IPS DF 4.7 (cell line): ENCODE results near the gene MYO5B.

Experiments
- DNase-seq: peaks from one replicate; pipeline ENCODE4 v3.0.0-alpha.2; 2013; ENCODE audit warnings: low spot score; ENCODE audit errors: extremely low read depth

The MYO5B gene

DNA sequence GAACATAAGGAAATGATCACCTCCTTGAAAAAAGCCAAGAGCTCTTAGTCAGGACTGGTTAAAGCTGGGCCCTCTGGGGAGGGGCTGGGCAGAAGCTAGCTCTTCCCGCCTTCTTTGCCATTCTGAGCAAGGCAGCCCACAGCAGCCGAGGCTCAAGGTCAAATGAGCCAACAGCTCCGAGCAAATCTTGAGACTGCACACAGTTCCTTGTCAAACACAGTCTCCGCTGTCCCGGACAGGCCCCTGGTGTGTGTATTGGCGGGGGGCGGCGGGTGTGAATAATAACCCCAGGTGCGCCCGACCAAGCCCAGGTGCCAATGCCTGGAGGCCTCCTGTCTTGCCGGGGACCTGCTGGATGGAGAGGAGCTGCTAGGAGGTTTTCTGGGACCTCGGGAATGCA is 335.2 kb downstream of the MYO5B start:
- DNase-seq: no peak

DNA sequence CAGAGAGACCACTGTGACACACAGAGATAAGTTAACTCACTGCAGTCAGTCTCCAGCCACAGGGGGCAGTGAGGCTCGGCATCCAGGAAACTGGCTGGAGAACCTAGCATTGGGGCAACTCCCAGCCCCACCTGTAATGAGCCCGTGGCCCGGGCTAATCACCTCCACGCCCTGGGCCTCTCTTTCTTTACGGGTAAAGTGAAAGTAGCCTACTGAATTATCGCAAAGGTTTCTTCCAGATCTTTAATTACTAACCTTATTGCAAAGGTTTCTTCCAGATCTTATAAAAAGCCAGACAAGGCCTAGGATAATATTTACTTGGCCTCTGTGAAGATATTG is 336.0 kb downstream of the MYO5B start:
- DNase-seq: no peak

DNA sequence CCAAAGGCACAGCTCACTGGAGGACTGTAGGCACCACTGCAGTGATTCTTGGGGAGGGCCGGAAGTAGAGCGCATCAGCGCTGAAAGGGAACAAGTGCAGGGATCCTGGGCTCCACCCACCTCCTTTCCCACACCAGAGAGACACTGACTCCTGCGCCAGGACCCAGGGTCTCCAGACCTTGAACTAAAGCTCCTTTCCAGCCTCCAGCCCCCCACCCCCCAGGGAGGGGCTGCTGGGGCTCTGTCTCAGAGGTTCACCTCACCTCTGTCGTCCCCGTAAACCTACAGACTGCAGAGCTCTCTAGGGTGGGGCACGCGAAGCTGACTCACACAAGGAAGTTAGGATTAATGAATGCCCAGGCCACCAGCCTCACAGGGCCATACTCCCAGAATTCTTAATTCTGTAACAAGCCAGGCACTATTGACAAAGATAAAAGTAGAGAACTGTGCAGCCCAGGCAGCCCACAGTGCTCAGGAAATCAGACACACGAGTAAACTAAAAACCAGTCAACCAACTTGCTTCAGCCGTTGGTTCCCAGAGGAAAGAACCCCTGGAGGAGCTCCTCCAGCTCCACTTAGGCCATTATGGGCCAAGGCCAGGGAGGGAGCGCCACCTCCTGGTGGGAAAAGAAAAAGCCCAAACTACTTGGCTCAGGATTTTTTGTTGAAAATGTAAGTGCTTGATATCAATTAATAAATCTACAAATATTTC is 336.5 kb downstream of the MYO5B start:
- peak; percentile 33 for DNase-seq

DNA sequence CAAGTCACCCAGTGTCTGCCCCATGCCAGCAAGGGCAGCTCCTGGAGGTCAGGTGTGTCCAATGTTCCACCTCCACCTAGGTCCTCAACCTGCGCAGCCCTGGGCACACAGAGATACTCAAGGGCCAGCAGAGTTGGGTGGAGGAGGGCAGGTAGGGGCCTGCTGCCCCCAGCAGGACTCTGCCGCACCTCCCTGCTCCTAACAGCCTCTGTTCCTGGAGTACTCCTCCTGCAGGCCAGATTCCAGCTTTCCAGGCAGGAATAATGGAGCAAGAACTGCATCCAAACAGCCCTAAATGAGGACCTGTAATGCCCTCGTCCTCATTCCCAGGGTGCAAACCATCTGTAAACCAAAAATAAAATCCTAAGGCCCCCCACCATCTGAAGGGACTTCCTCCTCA is 337.2 kb downstream of the MYO5B start:
- DNase-seq: no peak

DNA sequence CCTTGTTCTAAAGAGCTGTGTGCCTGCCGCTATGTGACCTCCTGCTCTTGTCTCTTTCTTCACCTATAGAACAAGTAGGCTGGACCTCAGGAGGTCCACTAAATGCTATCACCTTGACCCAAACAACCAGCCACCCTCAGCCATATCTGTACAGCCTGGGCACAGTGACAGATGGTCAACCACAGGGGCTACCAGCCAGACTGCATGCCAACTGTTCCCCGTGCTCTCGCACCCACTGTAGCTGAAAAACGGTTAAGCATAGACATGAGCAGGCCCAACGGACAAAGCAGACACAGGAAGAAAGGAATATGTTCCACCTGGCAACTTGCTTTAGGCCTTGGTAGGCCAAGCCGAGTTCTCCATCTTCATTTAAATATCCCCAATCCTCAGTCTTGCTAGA is 338.5 kb downstream of the MYO5B start:
- DNase-seq: no peak

DNA sequence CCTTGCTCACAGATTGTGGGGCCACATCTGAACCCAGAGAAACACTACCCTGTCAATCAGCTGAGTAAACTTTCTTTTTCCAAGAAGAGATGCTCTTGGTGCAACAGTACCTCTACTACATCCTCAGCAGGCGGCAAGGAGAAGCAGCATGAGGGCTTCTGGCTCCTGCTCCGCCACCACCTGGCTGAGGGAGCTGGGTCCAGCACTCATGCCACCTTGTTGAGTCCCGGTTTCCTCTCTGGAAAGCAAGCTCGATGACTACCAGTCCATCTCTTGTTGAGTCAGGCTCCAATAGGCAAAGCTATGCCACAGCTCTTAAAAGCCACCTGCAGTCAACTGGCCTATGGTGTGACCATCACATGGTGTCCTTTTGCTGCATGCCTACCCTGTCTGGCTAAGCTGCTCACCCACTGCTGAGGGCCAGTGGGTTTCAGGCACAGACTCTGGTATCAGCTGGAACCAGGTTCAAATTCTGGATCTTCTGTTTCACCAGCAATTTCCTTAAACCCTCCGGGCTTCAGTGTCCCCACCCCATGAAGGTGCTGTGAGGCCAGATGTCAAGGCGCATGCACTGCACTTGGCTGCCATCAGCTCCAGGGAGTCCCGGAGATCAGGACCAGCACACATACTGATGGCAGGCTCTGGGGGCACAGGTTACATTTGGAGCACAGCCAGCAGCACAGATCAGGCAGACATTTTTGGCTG is 339.1 kb downstream of the MYO5B start:
- no peak for DNase-seq

DNA sequence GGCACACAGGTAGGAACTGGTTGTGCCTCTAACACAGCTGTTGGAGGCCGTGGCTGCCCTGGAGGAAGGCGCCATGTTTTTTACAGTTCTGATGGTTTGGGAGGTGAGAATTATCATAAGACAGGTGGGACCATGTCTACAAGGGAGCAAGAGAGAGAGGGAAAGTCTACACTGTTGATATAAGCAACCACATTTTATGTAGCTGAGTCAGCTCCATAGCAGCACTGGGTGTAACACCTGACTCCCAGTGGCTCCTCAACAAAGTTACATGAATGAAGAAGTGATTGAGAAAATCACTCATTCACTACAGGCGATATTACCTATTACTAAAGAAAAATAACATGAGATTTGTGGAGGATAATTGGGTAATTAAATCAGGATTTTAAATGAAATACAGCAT is 340.3 kb downstream of the MYO5B start:
- no peak for DNase-seq

DNA sequence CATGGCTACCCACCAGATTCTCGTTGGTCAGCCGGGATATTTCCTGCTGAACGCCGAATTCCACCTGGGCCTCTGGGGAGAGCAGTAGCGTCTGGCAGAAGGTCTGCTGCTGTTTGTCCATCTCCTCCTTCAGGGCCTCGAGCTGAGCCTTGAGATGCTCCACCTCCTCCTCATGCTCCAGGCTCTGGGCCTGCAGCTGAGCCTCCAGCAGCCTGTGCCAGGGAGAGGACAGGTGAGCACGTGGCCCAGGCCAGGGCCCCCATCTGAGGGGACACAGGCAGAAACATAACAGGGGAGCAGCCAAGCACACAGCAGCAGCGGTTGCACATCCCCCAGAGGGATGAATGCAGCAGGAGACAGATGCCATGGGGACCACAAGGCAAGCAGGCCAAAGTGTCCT is 341.5 kb downstream of the MYO5B start:
- no peak for DNase-seq

DNA sequence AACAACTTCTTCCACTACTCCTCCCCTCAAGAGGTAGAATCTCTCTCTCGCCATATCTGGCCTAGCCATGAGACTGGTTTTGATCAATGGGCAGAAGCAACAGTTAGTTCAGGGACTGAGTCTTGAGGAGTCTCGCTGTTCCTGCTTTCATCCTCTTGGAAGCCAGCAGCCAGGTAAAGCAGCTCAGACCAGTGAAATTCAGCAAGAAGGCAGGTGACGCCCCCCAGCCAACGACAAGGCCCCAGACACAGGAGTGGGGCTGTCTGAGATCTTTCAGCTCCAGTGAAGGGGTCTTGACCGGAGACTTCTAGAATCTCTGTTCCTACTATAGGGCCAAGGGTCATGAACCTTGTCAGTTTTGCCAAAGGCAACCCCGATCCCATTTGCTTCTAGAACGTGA is 341.9 kb downstream of the MYO5B start:
- no peak for DNase-seq

DNA sequence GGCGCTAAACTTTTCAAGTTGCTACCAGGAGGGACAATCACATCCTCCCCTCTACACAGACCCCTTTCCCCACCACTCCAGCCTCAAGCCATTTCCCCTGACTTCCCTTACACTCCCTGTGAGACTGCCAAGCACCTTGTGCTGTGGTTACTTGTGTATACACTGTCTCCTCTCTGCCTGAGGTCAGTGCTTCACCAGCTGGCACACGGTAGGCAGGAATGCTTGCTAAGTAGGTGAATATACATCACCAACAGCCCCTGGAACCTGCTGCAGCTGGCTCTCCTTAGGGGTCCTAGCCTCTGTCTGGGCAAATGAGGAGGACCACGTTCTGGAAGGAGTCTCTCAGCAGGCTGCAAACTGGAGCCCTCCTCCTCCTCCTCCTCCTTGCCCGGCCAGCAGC is 343.3 kb downstream of the MYO5B start:
- DNase-seq: no peak

DNA sequence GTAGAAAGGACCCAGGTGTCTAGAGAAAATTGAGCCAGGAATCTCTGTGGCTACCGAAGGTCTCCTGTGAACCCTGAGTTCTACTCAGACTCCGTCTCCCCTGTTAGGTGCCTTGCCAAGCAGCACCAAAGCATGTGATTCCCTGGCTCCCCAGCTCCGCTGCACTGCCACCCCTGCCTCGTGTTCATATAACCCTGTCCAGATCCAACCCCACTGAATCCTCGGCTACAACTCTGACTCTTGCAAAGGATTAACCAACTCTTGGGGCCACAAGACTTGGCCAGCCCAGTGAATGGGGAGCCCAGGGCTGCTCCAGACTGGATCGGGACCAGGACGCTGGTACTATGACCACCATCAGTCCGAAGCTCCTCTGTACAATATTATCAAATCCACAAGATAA is 344.3 kb downstream of the MYO5B start:
- DNase-seq: no peak

DNA sequence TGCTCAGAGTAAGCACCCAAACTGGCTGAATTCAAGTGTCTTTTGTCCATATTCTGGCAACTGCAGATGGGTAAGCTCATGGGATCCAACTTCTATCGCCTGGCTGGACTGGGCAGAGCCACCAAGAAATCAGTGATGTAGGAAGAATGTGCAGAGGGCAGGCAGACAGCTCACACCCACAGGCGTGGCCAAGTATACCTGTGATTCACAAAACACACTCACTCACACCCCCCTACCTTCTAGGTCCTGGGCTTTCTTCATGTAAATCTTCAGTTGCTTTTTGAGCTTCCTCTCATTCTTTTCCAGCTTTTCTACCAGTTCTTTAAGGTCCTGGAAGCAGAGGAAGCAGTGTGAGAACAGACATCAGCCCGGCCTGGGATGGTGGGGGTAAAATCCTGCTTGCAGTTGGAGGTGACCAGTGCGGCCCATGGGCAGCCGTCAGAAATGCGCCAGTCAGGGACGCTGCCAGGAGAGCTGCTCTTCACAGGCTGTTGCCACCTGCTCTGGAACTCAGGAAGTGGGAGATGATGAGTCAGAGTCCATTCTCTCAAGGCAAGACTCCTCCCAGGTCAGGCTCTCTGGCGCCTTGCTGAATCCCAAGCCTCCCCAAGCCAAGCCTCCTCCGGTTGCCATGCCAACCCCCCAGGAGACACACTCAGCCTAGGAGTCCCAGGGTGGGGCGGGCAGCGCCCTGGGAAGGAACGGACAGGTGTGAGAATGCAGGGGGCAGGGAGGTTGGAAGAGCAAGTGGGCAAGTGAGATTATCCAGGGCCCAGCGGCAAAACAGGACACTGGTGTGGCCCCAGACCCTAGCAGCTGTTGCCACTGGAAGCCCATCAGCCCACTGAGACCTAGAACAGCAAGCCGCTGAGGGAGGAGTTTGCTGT is 345.4 kb downstream of the MYO5B start:
- peak; percentile 38 for DNase-seq

DNA sequence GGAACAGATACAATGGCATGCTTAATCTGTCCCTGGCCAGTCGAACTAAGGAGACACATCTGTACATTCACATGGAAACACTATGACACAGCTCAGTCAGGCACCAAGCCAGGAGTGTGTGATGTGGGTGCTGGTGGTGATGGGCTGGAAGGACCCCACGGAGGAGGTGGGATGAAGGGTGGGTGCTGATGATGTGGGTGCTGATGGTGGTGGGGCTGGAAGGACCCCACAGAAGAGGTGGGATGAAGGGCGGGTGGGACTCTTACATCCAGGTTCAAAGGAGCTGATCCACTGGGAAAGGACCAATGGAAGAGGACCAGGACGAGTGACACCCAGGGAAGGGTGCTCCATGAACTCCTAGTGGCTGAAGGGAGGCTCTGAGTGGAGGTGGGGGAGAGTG is 346.8 kb downstream of the MYO5B start:
- DNase-seq: no peak

DNA sequence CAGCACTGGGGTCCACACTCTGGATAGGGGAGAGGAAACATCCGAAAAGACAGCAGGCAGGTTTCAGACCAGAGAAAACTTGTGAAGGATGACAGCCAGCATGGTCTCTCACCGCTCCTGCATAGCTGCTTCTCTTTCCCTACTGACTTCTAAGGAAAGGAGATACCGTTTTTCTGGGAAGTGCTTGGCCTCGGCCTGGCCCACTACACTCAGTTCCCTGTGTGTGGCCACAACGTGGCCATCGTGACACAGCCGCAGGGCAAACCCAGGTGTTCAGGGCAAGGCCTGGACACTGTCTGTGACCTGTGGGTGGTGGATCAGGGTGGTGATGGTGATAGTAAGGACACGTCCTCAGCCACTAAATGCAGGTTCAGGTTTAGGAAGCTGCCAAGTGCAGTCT is 347.4 kb downstream of the MYO5B start:
- no peak for DNase-seq

DNA sequence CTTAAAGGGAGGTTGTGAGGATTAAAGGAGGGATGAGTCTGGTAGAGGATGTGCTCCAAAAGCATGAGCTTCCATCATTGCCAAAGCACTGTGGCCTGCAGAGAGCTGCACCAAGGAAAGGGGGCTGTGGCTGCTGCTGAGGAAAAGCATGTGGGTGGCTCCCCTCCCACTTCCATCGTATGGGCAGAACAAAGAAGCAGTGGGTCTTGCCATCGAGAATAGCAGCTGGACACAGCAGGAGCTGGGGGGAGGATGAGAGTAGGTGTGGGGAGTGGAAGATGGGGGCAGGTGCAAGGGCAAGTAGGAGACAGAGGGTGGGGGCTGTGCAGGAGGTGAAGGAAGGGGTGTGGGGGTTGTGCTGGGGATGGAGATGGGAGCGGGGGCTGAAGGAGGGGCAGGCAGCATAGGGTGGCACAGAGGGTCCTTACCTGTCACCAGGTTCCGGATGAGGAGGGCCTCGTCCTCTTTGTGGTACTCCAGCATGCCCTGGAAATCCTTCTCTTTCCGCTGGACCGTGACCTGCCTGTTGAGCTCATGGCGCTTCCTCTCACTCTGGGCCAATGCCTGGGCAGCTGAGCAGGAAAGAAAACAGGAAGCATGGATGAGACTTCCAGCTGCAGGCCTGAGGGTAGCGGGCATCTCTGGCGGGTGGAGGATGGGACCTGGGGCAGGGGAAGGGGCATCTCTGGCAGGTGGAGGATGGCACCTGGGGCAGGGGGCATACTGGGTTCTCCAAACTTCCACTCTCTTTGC is 348.1 kb downstream of the MYO5B start:
- DNase-seq: no peak

DNA sequence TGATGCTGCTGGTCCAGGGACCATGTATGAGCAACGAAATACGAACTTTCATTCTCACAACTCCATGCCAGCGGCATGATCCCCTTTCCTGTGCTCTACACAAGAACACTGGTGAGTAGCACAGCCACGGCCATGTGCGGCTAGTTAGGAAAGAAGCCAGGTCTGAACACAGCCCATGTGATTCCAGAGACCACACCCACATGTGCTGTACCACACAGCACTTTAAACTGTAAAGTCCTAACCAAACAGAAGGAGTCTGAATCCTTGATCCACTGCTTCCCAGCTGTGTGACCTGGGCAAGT is 348.6 kb downstream of the MYO5B start:
- DNase-seq: no peak

DNA sequence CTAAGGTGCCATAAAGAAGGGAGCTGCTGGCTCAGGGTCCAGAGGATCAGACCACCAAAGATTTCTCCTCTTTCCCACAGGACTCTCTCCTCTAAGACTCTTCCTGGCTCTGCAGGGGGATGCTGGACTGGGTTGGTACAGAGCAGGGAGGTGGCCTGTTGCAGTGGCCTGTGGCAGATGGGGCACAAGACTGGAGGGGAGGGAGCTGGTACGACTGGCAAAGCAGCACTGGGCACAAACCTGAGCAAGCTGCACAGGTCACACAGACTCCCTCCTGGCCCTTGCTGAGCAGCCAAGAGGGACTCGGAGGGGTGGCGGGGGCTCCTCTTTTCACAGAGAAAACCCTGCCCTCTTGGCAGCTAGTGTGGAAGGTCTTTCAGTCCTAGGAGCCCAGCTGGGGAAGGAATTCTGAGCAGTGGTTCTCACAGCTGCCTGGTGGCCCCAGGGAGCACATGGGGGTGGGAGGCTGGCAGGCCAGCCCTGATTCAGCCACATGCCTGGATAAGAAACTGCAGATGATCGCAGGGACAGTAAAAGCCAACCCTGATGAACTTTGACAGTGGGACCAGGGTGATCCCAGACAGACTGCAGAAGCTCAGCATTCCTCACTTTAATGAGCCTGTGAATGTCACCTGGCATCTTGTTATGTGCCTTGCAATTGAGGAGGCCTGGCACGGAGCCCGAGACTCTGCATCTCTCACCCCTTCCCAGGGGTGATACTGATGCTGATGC is 349.2 kb downstream of the MYO5B start:
- no peak for DNase-seq

DNA sequence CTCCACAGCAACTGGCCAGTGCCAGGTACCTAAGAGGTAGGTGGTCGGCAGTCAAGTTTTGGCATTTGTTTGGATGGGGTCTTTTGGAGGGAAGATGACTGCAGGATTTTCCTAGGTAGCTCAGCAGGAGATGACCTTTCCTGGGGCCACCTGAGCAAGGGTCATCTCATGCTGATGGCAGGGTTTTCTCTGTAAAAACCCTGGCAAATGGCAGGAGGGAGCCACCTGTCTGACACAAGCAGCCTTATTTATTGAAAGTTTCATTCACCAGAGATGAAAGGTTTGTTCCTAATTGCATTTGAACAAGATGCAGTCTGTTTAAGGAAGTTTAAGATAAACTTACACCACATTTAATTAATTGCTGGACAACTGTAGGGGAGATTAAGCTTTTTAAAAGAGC is 350.0 kb downstream of the MYO5B start:
- DNase-seq: no peak

DNA sequence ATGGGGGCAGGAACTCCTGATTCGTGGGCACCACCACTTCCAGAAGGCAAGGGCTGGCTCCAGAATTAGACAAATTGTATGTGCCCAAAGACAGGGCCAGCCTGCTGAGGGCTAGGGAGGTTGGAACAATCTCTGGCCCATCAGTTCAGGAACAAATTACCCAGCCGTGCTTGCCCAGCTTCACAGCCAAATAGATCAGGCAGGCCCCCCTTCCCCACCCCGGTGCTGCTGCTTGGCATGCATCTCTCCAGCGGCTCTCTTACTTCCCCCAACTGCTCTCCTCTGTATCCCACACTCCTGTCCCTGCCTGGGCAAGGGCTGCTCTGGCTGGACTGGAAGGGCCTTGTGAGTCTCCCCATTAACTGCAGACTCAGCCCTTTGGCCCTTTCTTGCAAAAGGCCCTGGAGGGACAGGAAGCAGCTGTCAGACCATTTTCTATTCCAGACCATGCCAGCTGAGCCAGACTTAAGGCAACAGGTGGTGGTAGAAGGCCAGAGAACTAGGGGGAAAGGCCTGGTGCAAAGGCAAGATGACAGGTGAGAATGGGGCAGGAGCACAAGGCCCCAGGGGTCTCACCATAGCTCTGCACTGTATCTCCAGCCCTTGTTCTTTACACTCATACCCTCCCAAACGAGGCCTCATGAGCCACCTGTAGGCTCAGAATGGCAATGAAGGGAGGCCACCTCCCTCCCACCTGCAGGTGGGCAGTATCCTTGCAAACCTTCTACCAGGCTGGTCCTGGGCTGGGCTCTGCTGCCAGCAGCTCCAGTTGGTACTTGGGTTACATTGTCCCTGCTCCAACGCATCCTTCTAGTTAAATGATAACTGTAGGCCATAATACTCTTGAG is 350.9 kb downstream of the MYO5B start:
- no peak for DNase-seq

DNA sequence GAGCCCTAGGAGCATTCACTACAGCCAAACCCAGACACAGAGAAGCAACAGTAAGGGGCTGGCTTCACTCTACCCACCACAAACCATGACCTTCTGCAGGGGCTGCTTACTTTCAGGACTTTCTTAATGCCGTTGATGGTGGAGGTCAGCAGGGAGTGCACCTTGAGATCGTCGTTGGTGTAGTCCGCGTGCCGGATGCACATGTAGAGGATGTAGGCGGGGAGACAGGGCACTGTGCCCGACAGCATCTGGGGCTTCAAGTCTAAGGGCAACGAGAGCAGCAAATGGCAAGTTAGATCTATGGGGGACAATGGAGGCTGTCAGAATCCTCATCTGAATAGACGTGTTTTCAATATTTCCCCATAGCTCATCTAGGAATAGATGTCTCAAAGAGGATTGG is 351.8 kb downstream of the MYO5B start:
- DNase-seq: no peak
